SK-N-SH (cell line): ENCODE results near the gene ZNF594. TPM values are rescaled to one million over a fixed set of nuclear protein-coding genes. Genes with fewer than 3 reads are reported as not detected.
"Not testable (repeated sequence)": the region's sequence is repeated elsewhere in the genome, so short reads cannot be mapped to it uniquely, and the experiment has no call there.

Experiments used
- CTCF ChIA-PET: fragments of 300-600, 350-600 bp; formaldehyde crosslinking; extraction: SDS; loops from one replicate; lab custom pipeline; 2021; lab: Yijun Ruan, JAX
- POLR2A ChIA-PET: fragments of 350-600 bp; sonication (Branson Sonifier 250); formaldehyde crosslinking; extraction: SDS; loops from one replicate; lab custom pipeline; 2020; ENCODE audit warnings: antibody characterized with exemption, inconsistent platforms; lab: Yijun Ruan, JAX
- DNase-seq: peaks from one replicate; pipeline ENCODE4 v3.0.0; 2012
- H2AFZ ChIP-seq: fragments of 200-600 bp; sonication (generic); 2 replicates; pipeline ENCODE4 v1.8.1; 2016; ENCODE audit warnings: antibody characterized with exemption, mild to moderate bottlenecking, low read depth
- H3F3A ChIP-seq: fragments of 200-600 bp; sonication (generic); replicated peaks from 2 replicates; pipeline ENCODE3; 2016; ENCODE audit warnings: antibody characterized with exemption, mild to moderate bottlenecking; ENCODE audit not compliant: insufficient read depth
- H3K27ac ChIP-seq, 2 experiments: fragments of 200-500 bp in 1 of 2; fragments of 200-600 bp in 1 of 2; sonication (Bioruptor generic) in 1 of 2; sonication (generic), shearing (Covaris generic) in 1 of 2; 2 replicates each; pipeline versions ENCODE4 v1.5.1 to v1.6.1; 2014 to 2016; ENCODE audit warnings: low read depth in 2 of 2, inconsistent platforms in 1 of 2, low read length in 1 of 2, mild to moderate bottlenecking in 1 of 2, mixed read lengths in 1 of 2
- H3K27me3 ChIP-seq: fragments of 200-600 bp; sonication (generic), shearing (Covaris generic); 2 replicates; pipeline ENCODE4 v1.6.1; 2016; ENCODE audit warnings: mixed run types; ENCODE audit not compliant: insufficient read depth
- H3K36me3 ChIP-seq, 2 experiments: fragments of 200-500 bp in 1 of 2; fragments of 200-600 bp in 1 of 2; sonication (Bioruptor generic) in 1 of 2; sonication (generic) in 1 of 2; replicated peaks in 1 of 2; 2 replicates each; pipeline versions ENCODE3 to v1.5.1; 2014 to 2016; ENCODE audit warnings: low read length in 1 of 2, mild to moderate bottlenecking in 1 of 2; ENCODE audit not compliant: insufficient read depth in 2 of 2, control insufficient read depth in 1 of 2
- H3K4me1 ChIP-seq, 2 experiments: fragments of 200-500 bp in 1 of 2; fragments of 200-600 bp in 1 of 2; sonication (Bioruptor generic) in 1 of 2; sonication (generic), shearing (Covaris generic) in 1 of 2; 2 replicates each; pipeline versions ENCODE4 v1.5.1 to v1.6.1; 2014 to 2016; ENCODE audit warnings: low read depth in 1 of 2, low read length in 1 of 2, mixed run types in 1 of 2; ENCODE audit not compliant: insufficient read depth in 2 of 2, control insufficient read depth in 1 of 2
- H3K4me2 ChIP-seq: fragments of 200-600 bp; sonication (generic), shearing (Covaris generic); 2 replicates; pipeline ENCODE4 v1.6.1; 2017; ENCODE audit warnings: mixed run types
- H3K4me3 ChIP-seq, 2 experiments: fragments of 200-500 bp in 1 of 2; fragments of 200-600 bp in 1 of 2; sonication (Bioruptor generic) in 1 of 2; sonication (generic), shearing (Covaris generic) in 1 of 2; 2 replicates each; pipeline versions ENCODE4 v1.5.1 to v1.8.1; 2014 to 2016; ENCODE audit warnings: low read depth in 2 of 2, inconsistent platforms in 1 of 2, low read length in 1 of 2, mild to moderate bottlenecking in 1 of 2, mixed read lengths in 1 of 2, moderate library complexity in 1 of 2
- H3K79me2 ChIP-seq: fragments of 200-600 bp; sonication (generic); 2 replicates; pipeline ENCODE4 v1.8.1; 2017; ENCODE audit warnings: mild to moderate bottlenecking; ENCODE audit not compliant: insufficient read depth
- H3K9ac ChIP-seq: fragments of 200-600 bp; sonication (generic); 2 replicates; pipeline ENCODE4 v1.6.1; 2017; ENCODE audit warnings: mixed run types
- H3K9me2 ChIP-seq: fragments of 200-600 bp; sonication (generic); 2 replicates; pipeline ENCODE4 v1.6.1; 2017; ENCODE audit warnings: mixed run types
- H3K9me3 ChIP-seq: fragments of 200-600 bp; sonication (generic); 2 replicates; pipeline ENCODE4 v1.6.1; 2017; ENCODE audit warnings: mixed run types, mild to moderate bottlenecking, moderate library complexity
- H4K20me1 ChIP-seq: fragments of 200-600 bp; sonication (generic); 2 replicates; pipeline ENCODE4 v1.6.1; 2017; ENCODE audit warnings: mild to moderate bottlenecking, mixed run types; ENCODE audit not compliant: insufficient read depth
- CTCF ChIP-seq: fragments of 200-600 bp; sonication (generic); IDR thresholded peaks from 2 replicates; pipeline ENCODE4 v1.6.1; 2017; ENCODE audit warnings: antibody characterized with exemption, mild to moderate bottlenecking, moderate library complexity
- WGBS: methylation state at CpG from one replicate; pipeline ENCODE4 v1.1.6; 2017; ENCODE audit warnings: low lambda C conversion rate; 5-methylcytosine and 5-hydroxymethylcytosine counted together
- polyA plus RNA-seq, 3 experiments: library from polyadenylated mRNA; depleted of rRNA; stranded (reverse); fragments of >200 nt; gene quantifications; 2 replicates each; pipeline ENCODE4 v1.2.3, GENCODE V29; 2012

Gene ZNF594
- polyA plus RNA-seq, 1 of the 3 experiments (the other 2 are of a cell fraction): 2.8 TPM

GRCh38 chr17:5164436-5164835 lies 27.2 kb downstream of the ZNF594 start (continued):
- TF ChIP-seq CTCF: no peak

GRCh38 chr17:5161793-5162192 lies 29.9 kb downstream of the ZNF594 start:
- H3K27me3 ChIP-seq, H3K4me2 ChIP-seq, H3K9ac ChIP-seq, H3K4me3 ChIP-seq, H3K27ac ChIP-seq, H2AFZ ChIP-seq, CTCF ChIA-PET, H3K79me2 ChIP-seq, H3K9me2 ChIP-seq, DNase-seq, H3F3A ChIP-seq, H3K4me1 ChIP-seq, H3K9me3 ChIP-seq, H4K20me1 ChIP-seq, H3K36me3 ChIP-seq: not testable (repeated sequence)
- POLR2A ChIA-PET: interaction anchor here (0.6 kb wide), 1 partner anchor 12 kb away, joined by 3 read pairs; no protein-coding TSS in a partner anchor
- WGBS: 59% methylated on average over 3 of the region's 3 CpGs

GRCh38 chr17:5160702-5161101 lies 31.0 kb downstream of the ZNF594 start:
- WGBS: no CpG with 5 or more reads among the region's 1 CpG

GRCh38 chr17:5146122-5146521 lies 45.5 kb downstream of the ZNF594 start:
- H3K27me3 ChIP-seq, H3K4me2 ChIP-seq, H3K4me1 ChIP-seq, CTCF ChIA-PET, H3K9me3 ChIP-seq, H4K20me1 ChIP-seq, H3K79me2 ChIP-seq, H3K9me2 ChIP-seq, H3K27ac ChIP-seq, POLR2A ChIA-PET, H3K9ac ChIP-seq, H3K36me3 ChIP-seq, H3F3A ChIP-seq, H2AFZ ChIP-seq, H3K4me3 ChIP-seq, DNase-seq: not testable (repeated sequence)
- WGBS: 10% methylated on average over 1 of the region's 1 CpG

More at GRCh38 chr17:5160702-5161101, 31.0 kb downstream of the ZNF594 start:
- H3K4me2 ChIP-seq, H3K4me1 ChIP-seq, H4K20me1 ChIP-seq, H3F3A ChIP-seq, H3K9me3 ChIP-seq, H3K79me2 ChIP-seq, H3K4me3 ChIP-seq, DNase-seq, H3K36me3 ChIP-seq, H3K27ac ChIP-seq, H3K9me2 ChIP-seq, POLR2A ChIA-PET, CTCF ChIA-PET, H3K9ac ChIP-seq, H2AFZ ChIP-seq, H3K27me3 ChIP-seq: not testable (repeated sequence)

GRCh38 chr17:5142877-5143276 lies 48.8 kb downstream of the ZNF594 start:
- DNase-seq, POLR2A ChIA-PET, H3K4me1 ChIP-seq, H3K27me3 ChIP-seq, H2AFZ ChIP-seq, H3F3A ChIP-seq, H3K9ac ChIP-seq, H3K27ac ChIP-seq, H3K79me2 ChIP-seq, H3K36me3 ChIP-seq, H3K9me2 ChIP-seq, H3K4me3 ChIP-seq, CTCF ChIA-PET, H4K20me1 ChIP-seq, H3K4me2 ChIP-seq, H3K9me3 ChIP-seq: not testable (repeated sequence)
- WGBS: 27% methylated on average over 7 of the region's 18 CpGs
